Thoracic aorta (tissue), 2 donors: Measurements from ENCODE around the gene SLC10A6. TPM values are rescaled to one million over a fixed set of nuclear protein-coding genes. Genes with fewer than 3 reads are reported as not detected.

ENCODE experiments used
- ATAC-seq: fragments of 150-250 bp; one replicate; pipeline ENCODE4 v1.8.0; 2017; ENCODE audit warnings: low read depth; ENCODE audit not compliant: insufficient number of reproducible peaks, low FRiP score
- DNase-seq: peaks from one replicate; pipeline ENCODE4 v3.0.0-alpha.2; 2020; ENCODE audit warnings: low spot score
- H3K27ac ChIP-seq, 2 donors: fragments of 200-600 bp; sonication (generic); 1 replicate in 1 of 2; 2 replicates in 1 of 2; pipeline ENCODE4 v1.5.1; 2016; ENCODE audit warnings: mild to moderate bottlenecking in 2 of 2, moderate library complexity in 2 of 2
- H3K27me3 ChIP-seq: fragments of 200-600 bp; sonication (generic); replicated peaks from 2 replicates; pipeline ENCODE4 v1.6.0; 2016; ENCODE audit warnings: mild to moderate bottlenecking; ENCODE audit not compliant: insufficient read depth
- H3K36me3 ChIP-seq: fragments of 200-600 bp; sonication (generic); one replicate; pipeline ENCODE4 v1.5.1; 2016
- H3K4me1 ChIP-seq, 2 donors: fragments of 200-600 bp; sonication (generic); 1 replicate in 1 of 2; 2 replicates in 1 of 2; pipeline versions ENCODE4 v1.5.1 to v1.6.0; 2016; ENCODE audit warnings: low read depth in 2 of 2, mild to moderate bottlenecking in 1 of 2; ENCODE audit not compliant: control insufficient read depth in 1 of 2
- H3K4me3 ChIP-seq: fragments of 200-600 bp; sonication (generic); 2 replicates; pipeline ENCODE4 v1.5.1; 2016; ENCODE audit warnings: mild to moderate bottlenecking
- H3K9me3 ChIP-seq: fragments of 200-600 bp; sonication (generic); 2 replicates; pipeline ENCODE4 v1.5.1; 2016
- total RNA-seq, 2 donors: library from RNA; depleted of rRNA; stranded (reverse); fragments of >200 nt; gene quantifications; one replicate each; pipeline versions ENCODE4 v1.1.0 to v1.2.3, GENCODE V29; 2016
- TF ChIP-seq, protein P1 (sequence below): fragments of 200-600 bp; sonication (generic); IDR thresholded peaks from one replicate; pipeline ENCODE4 v1.5.1; 2019; ENCODE audit warnings: antibody characterized with exemption

Gene SLC10A6
- total RNA-seq, 2 donors from 2014 or later, result 4.2 to 12.0 TPM

DNA sequence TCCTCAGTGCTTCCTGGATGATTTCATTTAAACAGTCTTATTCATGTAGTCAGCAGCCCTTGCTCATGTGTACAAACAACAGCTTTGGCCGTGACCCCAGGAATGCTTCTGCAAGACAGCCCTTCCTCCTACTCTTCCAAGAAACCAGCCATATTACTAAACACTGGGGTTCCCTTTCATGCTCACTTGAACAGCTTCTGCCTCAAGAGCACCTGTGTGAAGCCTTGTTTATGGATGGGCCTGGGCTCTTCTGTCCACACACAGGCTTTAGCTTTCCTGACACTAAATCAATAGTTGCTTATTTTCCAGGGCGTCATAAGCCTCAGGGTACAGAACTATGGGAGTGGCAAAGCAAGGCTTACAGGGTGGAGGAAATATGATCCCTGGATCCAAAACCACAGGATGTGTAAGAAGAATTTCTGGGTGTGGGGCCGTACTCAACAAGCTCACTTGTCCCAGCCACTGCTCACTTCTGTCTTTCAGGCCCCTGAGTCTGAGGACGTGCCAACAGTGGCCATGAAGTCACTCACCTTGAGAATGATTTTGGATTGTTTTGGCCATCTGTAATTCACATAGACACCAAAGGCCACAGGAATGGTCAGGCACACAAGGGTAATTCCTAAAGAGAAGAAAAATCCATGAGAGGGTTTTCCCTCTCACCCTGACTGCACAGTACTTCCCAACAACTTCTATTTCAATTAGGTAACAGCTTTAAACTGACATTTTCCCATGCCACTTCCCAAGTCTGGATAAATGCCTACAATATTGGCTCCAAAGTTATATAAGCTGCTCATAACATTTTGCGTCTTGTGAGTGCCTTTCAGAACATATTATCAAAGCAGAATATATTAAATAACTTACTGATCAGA is 17.7 kb downstream of the SLC10A6 start:
- Histone ChIP-seq H3K4me3 (no peak overlapping the region), H3K27ac (no peak overlapping the region), H3K4me1 (no peaks in the 10 kb centered on the region), H3K9me3 (no peaks in the 10 kb centered on the region), H3K36me3 (no peaks in the 10 kb centered on the region), H3K27me3 (no peaks in the 10 kb centered on the region)
- DNase-seq, result no peak
- TF ChIP-seq, protein P1, sequence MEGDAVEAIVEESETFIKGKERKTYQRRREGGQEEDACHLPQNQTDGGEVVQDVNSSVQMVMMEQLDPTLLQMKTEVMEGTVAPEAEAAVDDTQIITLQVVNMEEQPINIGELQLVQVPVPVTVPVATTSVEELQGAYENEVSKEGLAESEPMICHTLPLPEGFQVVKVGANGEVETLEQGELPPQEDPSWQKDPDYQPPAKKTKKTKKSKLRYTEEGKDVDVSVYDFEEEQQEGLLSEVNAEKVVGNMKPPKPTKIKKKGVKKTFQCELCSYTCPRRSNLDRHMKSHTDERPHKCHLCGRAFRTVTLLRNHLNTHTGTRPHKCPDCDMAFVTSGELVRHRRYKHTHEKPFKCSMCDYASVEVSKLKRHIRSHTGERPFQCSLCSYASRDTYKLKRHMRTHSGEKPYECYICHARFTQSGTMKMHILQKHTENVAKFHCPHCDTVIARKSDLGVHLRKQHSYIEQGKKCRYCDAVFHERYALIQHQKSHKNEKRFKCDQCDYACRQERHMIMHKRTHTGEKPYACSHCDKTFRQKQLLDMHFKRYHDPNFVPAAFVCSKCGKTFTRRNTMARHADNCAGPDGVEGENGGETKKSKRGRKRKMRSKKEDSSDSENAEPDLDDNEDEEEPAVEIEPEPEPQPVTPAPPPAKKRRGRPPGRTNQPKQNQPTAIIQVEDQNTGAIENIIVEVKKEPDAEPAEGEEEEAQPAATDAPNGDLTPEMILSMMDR, result no peak
- no peak for ATAC-seq

DNA sequence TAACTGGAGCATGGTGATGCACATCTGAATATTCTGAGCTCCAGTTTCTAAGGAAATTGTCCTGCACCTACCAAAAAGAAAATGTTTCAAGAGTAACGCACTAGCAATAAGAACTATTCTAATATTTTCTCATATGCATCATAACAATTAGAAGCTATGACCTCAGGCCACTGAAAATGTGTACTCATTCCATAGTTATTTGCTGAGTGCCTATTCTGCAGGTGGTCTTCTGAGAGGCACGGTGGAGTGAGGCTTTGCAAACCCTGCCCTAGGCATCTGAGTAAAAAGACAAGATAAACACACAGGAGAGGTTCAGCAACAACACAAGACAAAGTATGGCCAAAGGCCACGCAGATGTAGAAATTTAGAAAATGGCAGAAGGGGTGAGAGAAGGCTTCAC is 23.7 kb downstream of the SLC10A6 start:
- Histone ChIP-seq H3K27ac (no peak overlapping the region), H3K4me1 (no peaks in the 10 kb centered on the region), H3K36me3 (no peaks in the 10 kb centered on the region), H3K27me3 (no peaks in the 10 kb centered on the region), H3K4me3 (no peak overlapping the region), H3K9me3 (no peaks in the 10 kb centered on the region)
- DNase-seq (no peak), ATAC-seq (no peak)
- TF ChIP-seq, protein P1, result no peak

DNA sequence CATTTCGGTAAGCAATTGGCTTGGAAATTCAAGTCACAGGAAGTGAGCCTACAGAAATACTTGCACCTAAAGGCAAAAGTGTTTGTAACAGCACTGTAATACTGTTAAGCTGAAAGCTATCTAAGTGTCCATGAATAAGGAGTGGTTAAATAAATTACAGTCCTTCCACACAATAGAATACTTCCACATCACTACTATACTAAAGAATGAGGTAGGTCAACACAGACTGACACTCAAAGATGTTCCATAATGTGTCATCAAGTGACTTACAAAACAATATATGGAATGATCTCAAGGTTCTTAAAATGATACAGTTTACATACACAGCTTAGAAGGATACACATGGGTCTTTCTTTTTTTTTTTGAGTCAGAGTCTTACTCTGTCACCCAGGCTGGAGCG is 27.0 kb downstream of the SLC10A6 start:
- no peak for DNase-seq
- no peaks in the 10 kb centered on the region for H3K9me3 ChIP-seq
- TF ChIP-seq, protein P1, result no peak
- no peak overlapping the region for H3K4me3 ChIP-seq
- H3K27ac ChIP-seq, result no peak overlapping the region
- H3K36me3 ChIP-seq, result no peaks in the 10 kb centered on the region
- no peaks in the 10 kb centered on the region for H3K4me1 ChIP-seq
- no peak for ATAC-seq
- H3K27me3 ChIP-seq, result no peaks in the 10 kb centered on the region

DNA sequence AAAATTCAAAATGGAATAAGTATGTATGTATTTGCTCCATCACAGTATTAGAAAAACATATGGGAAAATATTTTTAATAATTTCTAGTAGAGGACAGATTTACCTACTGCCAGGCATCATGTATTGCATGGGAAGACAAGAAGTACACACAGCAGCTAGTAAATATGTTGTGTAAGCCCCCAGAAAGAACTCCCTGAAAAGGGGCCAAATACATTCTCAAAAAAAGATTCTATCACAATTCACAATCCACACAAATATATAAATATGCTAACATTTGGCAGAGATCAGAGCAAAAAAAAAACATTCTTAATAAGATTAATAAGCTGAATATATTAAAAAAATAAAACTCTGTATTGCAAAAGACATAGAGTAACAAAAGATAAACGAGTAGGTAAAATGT is 28.0 kb downstream of the SLC10A6 start:
- DNase-seq, result no peak

DNA sequence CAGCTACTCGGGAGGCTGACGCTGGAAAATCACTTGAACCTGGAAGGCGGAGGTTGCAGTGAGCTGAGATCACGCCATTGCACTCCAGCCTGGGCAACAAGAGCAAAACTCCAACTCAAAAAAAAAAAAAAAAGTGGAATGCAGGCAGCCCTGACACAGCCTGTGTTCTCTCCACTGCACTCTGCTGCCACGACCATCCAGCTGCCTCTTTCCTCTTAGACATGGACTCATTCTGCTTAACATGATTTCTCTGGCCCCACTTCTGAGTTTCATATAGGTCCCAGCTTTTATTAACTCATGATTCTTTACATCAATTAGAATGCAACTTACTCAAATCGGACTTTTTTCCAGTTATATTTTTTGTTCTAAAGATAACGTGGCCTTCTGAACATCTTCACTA is 29.6 kb downstream of the SLC10A6 start:
- TF ChIP-seq, protein P1, result no peak
- DNase-seq (no peak), ATAC-seq (no peak)
- peaks cover 0 to 6% of the 10 kb centered on the region in 2 donors for H3K4me1 ChIP-seq
- H3K4me3 ChIP-seq, result no peak overlapping the region
- H3K27me3 ChIP-seq, result no peaks in the 10 kb centered on the region
- no peak overlapping the region for H3K27ac ChIP-seq
- peaks cover 4% of the 10 kb centered on the region for H3K9me3 ChIP-seq
- H3K36me3 ChIP-seq, result peaks cover 5% of the 10 kb centered on the region

More for the DNA sequence above, 28.0 kb downstream of the SLC10A6 start:
- Histone ChIP-seq H3K4me3 (no peak overlapping the region), H3K27me3 (no peaks in the 10 kb centered on the region), H3K4me1 (peaks cover 0 to 5% of the 10 kb centered on the region in 2 donors), H3K27ac (no peak overlapping the region), H3K36me3 (no peaks in the 10 kb centered on the region), H3K9me3 (no peaks in the 10 kb centered on the region)
- TF ChIP-seq, protein P1, result no peak
- no peak for ATAC-seq
